Neutrophil (primary cell): ENCODE results near the gene NFKB1.

Source experiments
- H3K27ac ChIP-seq: fragments of 200-600 bp; sonication (generic); 2 replicates; pipeline ENCODE4 v1.5.1; 2016; ENCODE audit warnings: mild to moderate bottlenecking, moderate library complexity
- H3K27me3 ChIP-seq: fragments of 200-600 bp; sonication (generic); 2 replicates; pipeline ENCODE4 v1.6.0; 2016; ENCODE audit warnings: mild to moderate bottlenecking
- H3K36me3 ChIP-seq: fragments of 200-600 bp; sonication (generic); 2 replicates; pipeline ENCODE4 v1.5.1; 2017
- H3K4me1 ChIP-seq, 2 experiments: fragments of 200-600 bp in 1 of 2; sonication (generic) in 1 of 2; 1 replicate in 1 of 2; 2 replicates in 1 of 2; pipeline versions ENCODE4 v1.5.1 to v1.6.1; 2013 to 2016; ENCODE audit warnings: low read depth in 1 of 2, low read length in 1 of 2, mild to moderate bottlenecking in 1 of 2, moderate library complexity in 1 of 2; ENCODE audit not compliant: control insufficient read depth in 1 of 2, insufficient read depth in 1 of 2
- H3K4me3 ChIP-seq, 2 experiments: fragments of 200-600 bp in 1 of 2; sonication (generic) in 1 of 2; 1 replicate in 1 of 2; 2 replicates in 1 of 2; pipeline ENCODE4 v1.5.1; 2013 to 2016; ENCODE audit warnings: low read depth in 1 of 2, low read length in 1 of 2, mild to moderate bottlenecking in 1 of 2, moderate library complexity in 1 of 2
- H3K9me3 ChIP-seq: fragments of 200-600 bp; sonication (generic); 2 replicates; pipeline ENCODE4 v1.5.1; 2016
- TF ChIP-seq, protein P1 (sequence below): fragments of 200-600 bp; sonication (generic); IDR thresholded peaks from 2 replicates; pipeline ENCODE4 v1.5.1; 2016; ENCODE audit warnings: antibody characterized with exemption

NFKB1 gene

DNA sequence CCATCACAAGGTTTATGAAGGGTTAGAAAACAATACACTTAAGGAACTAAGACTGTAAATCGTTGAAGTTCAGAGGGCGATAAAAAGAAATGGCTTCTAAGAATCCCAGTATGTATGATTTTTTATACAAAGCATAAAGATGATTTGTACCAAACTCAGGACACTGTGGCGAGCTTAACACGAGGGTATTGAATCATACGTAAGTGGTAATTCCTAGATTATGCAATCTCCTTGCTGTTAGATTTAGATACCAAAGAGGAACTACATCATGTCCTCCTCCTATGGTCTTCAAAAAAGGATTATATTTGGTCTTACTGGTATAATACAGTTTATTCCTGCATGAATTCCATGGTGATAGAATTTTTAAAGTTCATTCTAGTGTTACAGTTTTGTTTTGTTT, 23.9 kb downstream of the NFKB1 start:
- no peaks in the 10 kb centered on the region for H3K27me3 ChIP-seq
- peaks cover 6 to 12% of the 10 kb centered on the region in 2 experiments for H3K4me1 ChIP-seq
- TF ChIP-seq, protein P1, sequence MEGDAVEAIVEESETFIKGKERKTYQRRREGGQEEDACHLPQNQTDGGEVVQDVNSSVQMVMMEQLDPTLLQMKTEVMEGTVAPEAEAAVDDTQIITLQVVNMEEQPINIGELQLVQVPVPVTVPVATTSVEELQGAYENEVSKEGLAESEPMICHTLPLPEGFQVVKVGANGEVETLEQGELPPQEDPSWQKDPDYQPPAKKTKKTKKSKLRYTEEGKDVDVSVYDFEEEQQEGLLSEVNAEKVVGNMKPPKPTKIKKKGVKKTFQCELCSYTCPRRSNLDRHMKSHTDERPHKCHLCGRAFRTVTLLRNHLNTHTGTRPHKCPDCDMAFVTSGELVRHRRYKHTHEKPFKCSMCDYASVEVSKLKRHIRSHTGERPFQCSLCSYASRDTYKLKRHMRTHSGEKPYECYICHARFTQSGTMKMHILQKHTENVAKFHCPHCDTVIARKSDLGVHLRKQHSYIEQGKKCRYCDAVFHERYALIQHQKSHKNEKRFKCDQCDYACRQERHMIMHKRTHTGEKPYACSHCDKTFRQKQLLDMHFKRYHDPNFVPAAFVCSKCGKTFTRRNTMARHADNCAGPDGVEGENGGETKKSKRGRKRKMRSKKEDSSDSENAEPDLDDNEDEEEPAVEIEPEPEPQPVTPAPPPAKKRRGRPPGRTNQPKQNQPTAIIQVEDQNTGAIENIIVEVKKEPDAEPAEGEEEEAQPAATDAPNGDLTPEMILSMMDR = no peak
- peak overlapping the region; percentile 45 for H3K27ac ChIP-seq
- H3K36me3 ChIP-seq = peaks cover 9% of the 10 kb centered on the region
- no peak overlapping the region for H3K4me3 ChIP-seq
- H3K9me3 ChIP-seq = no peaks in the 10 kb centered on the region

DNA sequence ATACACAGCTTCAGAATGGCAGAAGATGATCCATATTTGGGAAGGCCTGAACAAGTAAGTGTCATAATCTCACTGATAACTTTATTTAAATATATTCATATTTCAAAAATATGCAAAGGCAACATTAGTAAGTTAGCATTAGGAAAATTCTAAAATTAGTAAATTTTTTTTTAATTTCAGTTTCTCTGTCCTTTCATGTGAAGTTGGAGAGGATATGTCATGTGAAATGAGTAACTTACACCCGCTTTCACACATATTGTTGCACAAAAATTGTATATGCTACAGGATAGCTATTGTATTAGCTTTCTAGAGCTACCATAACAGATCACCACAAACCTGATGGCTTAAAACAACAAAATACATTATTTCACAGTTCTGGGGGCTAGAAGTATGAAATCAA, 24.3 kb downstream of the NFKB1 start:
- TF ChIP-seq, protein P1 = no peak
- no peaks in the 10 kb centered on the region for H3K9me3 ChIP-seq

DNA sequence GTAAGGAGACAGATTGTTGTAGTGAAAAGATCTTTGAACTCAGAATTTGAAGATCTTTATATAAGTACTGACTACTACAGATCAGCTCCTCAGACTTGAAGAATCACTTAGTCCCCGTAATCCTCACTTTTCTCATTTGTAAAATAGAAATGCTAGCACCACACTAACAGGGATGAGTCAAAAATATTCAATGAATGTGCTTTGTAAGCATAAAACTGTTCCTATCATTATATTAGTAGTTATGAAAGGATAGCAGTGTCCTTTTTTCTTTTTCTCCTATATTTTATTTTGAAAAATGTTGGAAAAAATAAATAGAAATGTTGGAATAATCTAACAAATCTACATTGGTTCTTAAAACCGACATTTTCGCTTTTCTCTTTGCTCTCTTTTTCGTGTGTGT, 25.4 kb downstream of the NFKB1 start:
- Histone ChIP-seq H3K36me3 (peaks cover 20% of the 10 kb centered on the region), H3K27ac (no peak overlapping the region), H3K4me1 (peaks cover 6 to 12% of the 10 kb centered on the region in 2 experiments), H3K9me3 (no peaks in the 10 kb centered on the region), H3K27me3 (no peaks in the 10 kb centered on the region), H3K4me3 (no peak overlapping the region)
- TF ChIP-seq, protein P1 = no peak

More for the DNA sequence above, 24.3 kb downstream of the NFKB1 start:
- no peaks in the 10 kb centered on the region for H3K27me3 ChIP-seq
- H3K4me1 ChIP-seq = peaks cover 6 to 12% of the 10 kb centered on the region in 2 experiments
- H3K36me3 ChIP-seq = peaks cover 13% of the 10 kb centered on the region
- H3K27ac ChIP-seq = peak overlapping the region; percentile 45
- no peak overlapping the region for H3K4me3 ChIP-seq

DNA sequence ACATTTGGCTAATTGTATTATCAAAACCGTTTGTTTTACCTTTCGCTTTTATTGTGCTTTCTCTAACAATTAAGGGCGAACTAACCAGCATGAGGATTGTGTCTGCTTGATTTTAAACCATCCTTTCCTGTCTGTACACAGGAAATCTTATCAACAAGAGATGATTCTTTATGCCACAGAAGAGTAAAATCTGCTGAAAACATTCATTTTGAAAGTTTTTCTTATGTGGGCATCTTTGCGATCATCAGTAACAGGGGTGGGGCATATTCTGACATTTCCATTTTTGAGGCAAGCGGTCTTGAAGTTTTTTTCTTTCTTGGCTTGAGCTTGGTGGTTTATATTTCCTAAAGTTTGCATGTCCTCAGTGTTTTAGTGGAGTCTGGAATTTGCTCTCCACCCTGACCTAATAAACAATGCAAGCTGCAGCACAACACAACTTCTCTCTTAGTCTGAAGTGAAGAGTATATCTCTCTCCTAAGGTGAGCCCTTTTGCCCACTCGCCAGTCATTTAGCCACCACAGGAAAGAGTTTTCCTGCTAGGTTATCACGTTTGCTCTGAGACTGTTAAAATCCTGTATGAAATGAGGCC, 26.6 kb downstream of the NFKB1 start:
- no peaks in the 10 kb centered on the region for H3K27me3 ChIP-seq
- TF ChIP-seq, protein P1 = no peak
- no peak overlapping the region for H3K4me3 ChIP-seq
- peaks cover 6 to 12% of the 10 kb centered on the region in 2 experiments for H3K4me1 ChIP-seq
- H3K27ac ChIP-seq = no peak overlapping the region
- no peaks in the 10 kb centered on the region for H3K9me3 ChIP-seq
- peaks cover 20% of the 10 kb centered on the region for H3K36me3 ChIP-seq

DNA sequence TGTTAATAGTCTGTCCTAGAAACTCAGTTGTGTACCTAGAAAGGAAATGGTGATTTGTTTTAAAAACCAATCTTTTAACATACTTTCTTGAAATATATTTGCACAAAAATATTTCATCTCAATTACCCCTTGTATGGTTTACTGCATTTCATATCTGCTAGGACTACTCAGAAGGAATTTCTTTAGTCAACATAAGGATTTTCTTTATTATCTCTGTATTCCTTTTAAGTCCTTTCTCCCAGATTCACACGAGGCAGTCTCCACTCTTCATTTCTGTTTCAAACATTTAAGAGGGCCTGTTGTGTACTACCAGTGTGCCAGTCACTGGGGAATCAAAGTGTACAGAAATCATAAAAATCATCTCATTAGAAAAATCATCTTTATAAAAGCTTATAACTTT, 28.8 kb downstream of the NFKB1 start:
- Histone ChIP-seq H3K4me1 (peaks cover 2 to 7% of the 10 kb centered on the region in 2 experiments), H3K36me3 (peaks cover 27% of the 10 kb centered on the region), H3K27me3 (no peaks in the 10 kb centered on the region), H3K4me3 (no peak overlapping the region), H3K27ac (no peak overlapping the region), H3K9me3 (no peaks in the 10 kb centered on the region)
- TF ChIP-seq, protein P1 = no peak

DNA sequence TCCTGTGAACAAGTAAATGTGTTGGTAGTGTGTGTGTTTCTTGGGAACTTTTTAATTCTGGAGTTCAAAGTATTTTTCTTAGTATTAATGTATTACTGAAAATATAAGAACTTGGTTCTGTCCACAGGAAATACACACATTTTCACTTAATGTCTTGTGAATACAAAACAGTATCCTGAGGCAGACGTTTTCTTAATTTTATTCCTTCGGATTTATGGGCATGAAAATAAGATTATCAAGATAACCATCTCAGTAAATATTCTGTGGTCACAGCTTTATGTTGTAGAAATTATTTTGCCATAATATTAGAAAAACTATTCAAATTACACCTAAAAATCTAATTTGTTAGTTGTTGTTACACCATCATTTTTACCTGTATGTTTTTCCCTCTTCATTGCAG, 29.8 kb downstream of the NFKB1 start:
- H3K27me3 ChIP-seq = no peaks in the 10 kb centered on the region
- H3K27ac ChIP-seq = no peak overlapping the region
- H3K9me3 ChIP-seq = no peaks in the 10 kb centered on the region
- TF ChIP-seq, protein P1 = no peak
- peaks cover 27% of the 10 kb centered on the region for H3K36me3 ChIP-seq
- no peak overlapping the region for H3K4me3 ChIP-seq
- H3K4me1 ChIP-seq = no peaks in the 10 kb centered on the region
